ENCODE results near the gene BCL7A.
A peak's percentile ranks its signal among the peaks of the same experiment; 100 is the strongest.

Gene BCL7A

GRCh38 chr12:122078141-122079032 is 56.7 kb downstream of the BCL7A start, which contains the start of gene MLXIP:
Gene MLXIP (plus strand): TSS chr12:122078756. CDS start chr12:122078854, 98 bp downstream.
- DNase-seq (ENCODE audit: low spot score), result peak; percentile 98

DNA sequence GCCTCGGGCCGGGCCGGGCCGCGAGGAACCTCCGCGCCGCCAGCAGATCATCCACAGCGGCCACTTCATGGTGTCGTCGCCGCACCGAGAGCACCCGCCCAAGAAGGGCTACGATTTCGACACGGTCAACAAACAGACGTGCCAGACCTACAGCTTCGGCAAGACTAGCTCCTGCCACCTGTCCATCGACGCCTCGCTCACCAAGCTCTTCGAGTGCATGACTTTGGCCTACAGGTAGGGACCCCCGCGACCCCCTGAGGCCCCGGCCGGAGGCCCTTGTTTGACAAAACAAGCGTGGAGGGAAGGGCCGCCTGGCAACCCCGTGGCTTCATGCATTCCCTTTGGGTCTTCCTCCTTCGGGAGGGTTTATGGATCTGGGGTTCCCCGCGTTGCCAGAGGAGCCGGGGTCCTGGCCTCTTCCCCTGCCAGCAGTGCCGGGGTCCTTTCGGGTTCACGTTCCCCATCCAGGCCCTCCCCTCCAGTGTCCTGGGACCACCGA is 57.4 kb downstream of the BCL7A start:
- DNase-seq (ENCODE audit: low spot score), result peak; percentile 41

DNA sequence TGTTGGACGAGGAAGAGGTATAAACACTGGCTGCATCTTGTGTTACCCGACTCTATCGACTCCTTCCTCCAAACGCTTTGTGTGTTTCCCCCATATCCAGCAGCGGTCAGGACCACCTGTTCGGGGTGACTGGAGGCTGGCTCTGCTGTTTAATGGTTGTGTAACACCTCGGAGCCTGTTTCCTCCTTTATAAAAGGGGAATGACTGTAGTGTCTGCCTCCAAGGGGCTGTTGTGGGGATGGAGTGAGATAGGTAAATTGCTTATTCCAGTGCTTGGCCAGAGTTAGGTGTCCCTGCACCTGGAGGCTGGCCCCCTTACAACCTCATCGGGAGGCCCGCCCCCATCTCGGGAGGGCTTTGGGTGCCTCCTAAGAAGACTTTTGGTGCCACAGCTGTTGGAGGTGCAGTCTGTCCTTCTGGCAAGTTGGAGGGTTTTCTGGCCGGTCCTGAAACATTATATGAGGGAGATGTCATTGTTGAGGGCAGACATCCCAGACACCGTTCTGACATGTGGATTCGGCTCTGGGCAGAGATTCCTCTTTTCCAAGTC is 57.9 kb downstream of the BCL7A start:
- DNase-seq (ENCODE audit: low spot score), result no peak

GRCh38 chr12:122080149-122081082 is 58.7 kb downstream of the BCL7A start:
- peak; percentile 68 for DNase-seq (ENCODE audit: low spot score)

GRCh38 chr12:122081083-122081696 is 59.5 kb downstream of the BCL7A start:
- DNase-seq (ENCODE audit: low spot score), result peak; percentile 19

GRCh38 chr12:122081697-122082221 is 60.1 kb downstream of the BCL7A start:
- DNase-seq (ENCODE audit: low spot score), result peak; percentile 40

GRCh38 chr12:122082621-122083356 is 61.1 kb downstream of the BCL7A start:
- no peak for DNase-seq (ENCODE audit: low spot score)

DNA sequence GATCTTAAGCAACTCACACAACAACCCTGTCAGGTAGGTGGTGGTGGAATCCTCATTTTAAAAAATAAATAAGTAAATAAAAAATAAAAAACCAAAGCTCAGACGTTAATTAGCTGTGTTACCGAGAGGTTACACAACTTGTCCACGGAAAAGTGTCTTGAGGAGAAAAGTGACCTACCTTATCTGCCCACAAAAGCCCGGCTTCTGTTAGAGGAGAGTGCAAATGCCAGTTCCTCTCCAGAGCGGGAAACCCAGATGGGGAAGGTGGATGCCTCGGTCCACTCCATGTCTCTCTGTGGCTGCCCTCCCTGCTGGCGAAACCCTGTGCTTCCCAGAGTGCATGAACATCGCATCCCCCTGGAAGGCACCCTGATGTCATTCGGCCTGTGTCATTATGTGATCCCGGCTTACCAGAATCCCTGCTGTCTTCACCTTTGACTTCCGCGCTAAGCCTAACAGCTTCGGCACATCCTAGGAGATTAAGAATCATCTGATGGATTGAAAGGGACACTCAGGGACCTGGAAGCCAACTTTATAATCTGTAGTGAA is 63.2 kb downstream of the BCL7A start:
- DNase-seq (ENCODE audit: low spot score), result no peak

GRCh38 chr12:122085591-122085990 is 63.9 kb downstream of the BCL7A start:
- no peak for DNase-seq (ENCODE audit: low spot score)

GRCh38 chr12:122086116-122086515 is 64.4 kb downstream of the BCL7A start:
- DNase-seq (ENCODE audit: low spot score), result no peak

DNA sequence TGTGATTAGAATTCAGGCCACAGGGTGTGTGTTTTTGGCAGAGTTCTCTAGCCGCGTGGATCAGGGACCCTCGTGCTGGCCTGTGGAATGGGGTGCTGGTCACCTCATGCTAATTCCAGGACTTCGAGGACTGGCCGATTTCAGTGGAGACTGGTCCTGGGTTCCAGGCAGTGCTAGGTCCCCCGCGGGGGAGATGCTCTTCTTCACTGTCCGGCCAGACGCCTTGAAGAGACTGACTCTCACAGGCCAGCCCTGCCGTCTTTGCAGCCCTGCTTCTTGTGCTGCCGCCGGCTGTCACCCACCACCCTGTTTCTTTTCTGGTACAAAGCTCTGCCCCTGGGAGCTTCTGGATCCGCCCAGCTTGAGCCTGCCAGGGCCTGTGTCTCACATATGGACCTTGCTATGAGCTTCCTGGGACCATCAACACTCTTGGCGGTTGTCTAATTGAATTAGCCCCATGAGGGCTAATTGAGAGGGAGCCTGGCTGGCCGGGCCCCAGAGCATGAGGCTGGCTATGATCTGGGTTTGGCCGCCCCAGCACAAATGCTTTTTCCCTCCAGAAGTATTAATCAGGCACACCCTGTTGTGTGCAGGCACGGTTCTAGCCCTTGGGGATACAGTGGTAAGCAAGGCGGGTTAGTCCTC is 65.1 kb downstream of the BCL7A start:
- DNase-seq (ENCODE audit: low spot score), result no peak

- DNase-seq (ENCODE audit: low spot score), result no peak
These were observed 65.9 kb downstream of the BCL7A start for GRCh38 chr12:122087431-122088178.

GRCh38 chr12:122088179-122088810 is 66.6 kb downstream of the BCL7A start:
- no peak for DNase-seq (ENCODE audit: low spot score)

DNA sequence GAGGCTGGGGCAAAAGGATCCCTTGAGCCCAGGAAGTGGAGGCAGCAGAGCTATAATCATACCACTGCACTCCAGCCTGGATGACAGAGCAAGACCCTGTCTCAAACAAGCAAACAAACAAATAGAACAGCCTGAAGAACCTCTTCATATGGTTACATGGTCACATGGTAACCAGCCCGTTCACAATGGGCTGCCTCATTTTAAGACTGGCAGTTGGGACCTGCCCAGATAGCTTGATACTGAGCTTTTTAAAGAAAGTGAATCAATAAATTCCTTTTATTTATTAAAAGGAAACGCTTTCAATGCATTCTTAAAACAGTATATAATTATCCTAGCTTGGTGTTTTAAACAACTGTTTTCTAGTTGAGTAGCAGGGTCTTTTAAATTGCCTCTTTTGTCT is 67.4 kb downstream of the BCL7A start:
- no peak for DNase-seq (ENCODE audit: low spot score)

- DNase-seq (ENCODE audit: low spot score), result peak; percentile 72
These were observed 69.3 kb downstream of the BCL7A start for GRCh38 chr12:122090759-122091515.

GRCh38 chr12:122093098-122093883 is 71.6 kb downstream of the BCL7A start:
- no peak for DNase-seq (ENCODE audit: low spot score)

DNA sequence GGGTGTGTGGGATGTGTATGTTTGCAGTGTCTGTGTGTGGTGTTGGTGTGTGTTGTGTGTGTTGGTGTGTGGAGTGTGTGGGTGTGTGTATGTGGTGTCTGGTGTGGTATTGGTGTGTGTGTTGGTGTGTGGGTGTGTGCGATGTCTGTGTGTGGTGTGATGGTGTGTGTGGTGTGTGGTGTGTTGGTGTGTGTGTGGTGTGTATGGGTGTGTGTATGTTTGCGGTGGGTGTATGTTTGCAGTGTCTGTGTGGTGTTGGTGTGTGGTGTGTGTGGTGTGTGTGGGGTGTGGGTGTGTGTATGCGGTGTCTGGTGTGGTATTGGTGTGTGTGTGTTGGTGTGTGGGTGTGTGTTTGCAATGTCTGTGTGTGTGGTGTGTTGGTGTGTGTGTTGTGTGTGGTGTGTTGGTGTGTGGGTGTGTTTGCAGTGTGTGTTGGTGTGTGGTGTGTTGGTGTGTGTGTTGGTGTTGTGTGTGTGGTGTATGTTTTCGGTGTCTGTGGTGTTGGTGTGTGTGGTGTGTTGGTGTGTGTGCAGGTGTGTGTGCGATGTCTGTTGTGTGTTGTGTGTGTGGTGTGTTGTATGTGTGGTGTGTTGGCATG is 72.6 kb downstream of the BCL7A start:
- no peak for DNase-seq (ENCODE audit: low spot score)
